HG02571 (cell line): ENCODE measurements around the gene MYD88.
"Not testable (repeated sequence)": the region's sequence is repeated elsewhere in the genome, so short reads cannot be mapped to it uniquely, and the experiment has no call there.

Experiments
- ATAC-seq: cut with Tn5 transposase; IDR thresholded peaks from one replicate; pipeline ENCODE4 v1.9.1; 2021; ENCODE audit warnings: mild to moderate bottlenecking, moderate library complexity; ENCODE audit not compliant: unreplicated experiment

MYD88 gene

DNA sequence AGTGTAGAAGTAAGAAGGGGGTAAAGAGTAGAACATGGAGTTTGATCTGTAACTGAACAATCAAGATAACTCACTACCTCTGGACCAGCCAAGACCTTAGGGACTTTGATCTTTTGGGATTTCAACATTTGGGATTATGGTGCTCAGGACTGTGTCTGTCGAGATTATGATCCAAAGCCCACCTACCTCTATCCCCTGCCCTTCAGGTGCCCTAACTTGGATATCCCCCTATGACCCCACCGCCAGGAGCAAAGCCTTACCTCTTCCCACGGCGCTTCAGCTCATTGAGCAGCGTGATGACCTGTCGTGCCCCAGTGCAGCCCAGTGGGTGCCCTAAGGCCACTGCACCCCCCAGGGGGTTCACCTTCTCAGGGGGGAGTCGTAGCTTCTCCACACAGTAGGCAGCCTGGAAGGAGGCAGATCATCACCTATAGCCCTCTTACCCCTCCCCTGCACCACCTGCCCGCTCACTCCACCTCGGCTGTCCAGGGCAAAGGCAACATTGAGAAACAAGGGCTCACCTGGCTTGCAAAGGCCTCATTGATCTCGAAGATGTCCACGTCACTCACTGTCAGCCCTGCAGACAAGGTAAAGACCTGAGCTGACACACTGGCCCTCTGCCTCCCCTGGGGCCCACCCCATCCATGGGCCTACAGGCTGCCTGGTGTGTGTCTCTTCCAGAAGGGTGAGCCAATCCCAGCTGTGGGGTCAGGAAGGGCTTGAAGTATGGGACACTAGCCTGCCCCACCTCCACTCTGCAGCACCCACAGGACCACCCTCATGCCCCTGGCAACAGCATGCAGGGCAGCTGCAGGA lies 12.9 kb upstream of the MYD88 start:
- ATAC-seq, result no peak

DNA sequence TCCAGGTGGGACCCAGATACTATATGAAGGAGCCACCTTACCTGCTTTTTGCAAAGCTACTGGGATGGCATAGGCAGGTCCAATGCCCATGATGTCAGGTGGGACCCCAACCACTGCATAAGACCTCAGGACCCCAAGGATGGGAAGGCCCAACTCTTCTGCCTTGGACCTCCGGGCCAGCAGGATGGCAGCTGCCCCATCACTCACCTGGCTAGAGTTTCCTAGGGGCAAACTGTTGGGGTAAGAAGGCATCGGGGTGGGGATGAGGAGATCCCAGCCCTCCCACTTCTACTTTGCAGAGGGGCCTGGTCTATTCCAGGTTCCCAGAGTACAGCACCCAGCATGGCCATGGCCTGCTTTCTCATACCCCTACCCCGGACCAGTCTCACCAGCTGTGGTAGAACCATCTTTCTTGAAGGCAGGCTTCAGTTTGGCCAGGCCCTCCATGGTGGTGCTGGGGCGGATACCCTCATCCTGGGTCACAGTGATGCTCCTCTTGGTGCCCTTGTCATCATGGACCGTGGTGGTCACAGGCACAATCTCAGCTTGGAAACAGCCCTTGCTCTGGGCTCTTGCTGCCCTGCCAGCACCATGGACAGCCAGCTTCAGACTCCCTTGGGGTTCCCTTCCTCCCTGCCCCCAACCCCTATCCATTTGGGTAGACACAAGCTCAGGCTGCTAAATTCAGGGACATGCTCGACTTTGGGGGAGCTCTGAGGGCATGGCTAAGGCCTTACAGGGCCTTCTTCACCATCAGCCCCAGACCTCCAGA lies 12.2 kb upstream of the MYD88 start:
- ATAC-seq, result no peak

- no peak for ATAC-seq
These were observed 10.7 kb upstream of the MYD88 start for GRCh38 chr3:38127611-38128302.

DNA sequence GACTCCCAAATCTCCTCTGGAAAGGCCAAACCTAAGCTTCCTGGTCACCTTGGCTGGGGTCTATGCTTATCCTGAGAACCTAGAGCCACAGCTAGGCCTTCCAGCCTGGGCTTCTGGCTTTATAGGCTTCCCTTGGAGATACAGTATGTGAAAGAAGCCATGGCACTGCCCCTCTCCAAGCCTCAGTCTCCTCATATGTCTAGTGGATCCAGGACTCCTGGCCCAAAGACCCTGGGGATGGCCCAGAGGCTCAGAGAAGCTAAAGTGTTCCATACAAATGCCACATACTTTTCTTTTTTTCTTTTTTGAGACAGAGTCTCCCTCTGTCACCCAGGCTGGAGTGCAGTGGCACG lies 10.2 kb upstream of the MYD88 start:
- no peak for ATAC-seq

DNA sequence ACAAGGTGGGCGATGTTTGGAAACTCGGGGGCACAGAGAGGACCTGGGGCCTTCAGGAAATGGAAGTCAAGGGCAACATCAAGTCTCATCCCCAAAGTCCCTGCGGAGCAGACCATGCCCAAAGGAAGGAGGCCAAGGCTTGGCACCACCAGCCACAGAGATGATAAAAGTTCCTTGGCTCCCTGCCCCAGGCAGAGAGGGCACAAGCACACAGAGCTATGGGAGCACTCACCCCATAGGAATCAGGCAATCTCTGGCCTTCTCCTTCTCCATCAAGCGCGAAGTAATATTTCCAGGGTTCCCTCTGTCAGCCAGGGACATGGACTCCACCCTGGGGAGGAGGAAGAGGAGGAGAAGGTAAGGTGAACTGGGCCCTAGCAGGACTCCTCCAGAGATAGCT lies 9.4 kb upstream of the MYD88 start:
- ATAC-seq, result no peak

- ATAC-seq, result no peak
These were observed 7.8 kb upstream of the MYD88 start for GRCh38 chr3:38130631-38131065.

DNA sequence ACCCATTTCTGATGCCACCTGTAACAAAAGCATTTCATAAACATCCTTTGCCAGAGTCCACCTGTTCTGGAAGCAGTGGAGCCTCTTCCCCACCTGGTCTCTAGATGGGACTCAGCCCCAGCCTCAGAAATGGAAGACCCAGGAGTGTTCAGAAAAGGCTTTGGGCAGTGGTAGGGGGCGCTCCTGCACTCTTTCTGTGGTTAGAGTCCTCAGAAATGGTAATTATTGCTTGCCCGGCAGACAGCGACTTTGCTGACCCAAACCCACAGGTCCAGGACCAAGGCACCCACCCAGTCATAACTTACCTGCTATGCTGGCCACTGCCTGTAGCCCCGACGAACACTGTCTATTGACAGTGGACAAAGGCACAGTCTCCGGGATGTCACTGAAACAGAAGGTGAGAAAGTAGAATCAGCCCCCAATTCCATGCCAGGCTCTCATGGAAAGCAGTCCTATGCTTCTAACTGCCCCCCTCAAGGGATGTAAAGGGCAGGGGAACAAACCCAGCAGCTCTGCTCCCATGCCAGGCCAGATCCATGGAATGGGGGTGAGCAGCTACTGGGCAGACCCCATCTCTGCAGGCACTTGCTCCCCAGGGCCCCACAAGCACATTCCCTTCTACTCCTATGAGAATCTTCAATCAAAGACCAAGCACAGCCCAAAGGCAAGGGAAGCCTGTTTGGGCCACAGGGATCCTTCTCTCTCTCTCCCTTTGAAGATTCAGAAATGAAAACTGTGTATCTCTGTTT lies 6.7 kb upstream of the MYD88 start:
- no peak for ATAC-seq

DNA sequence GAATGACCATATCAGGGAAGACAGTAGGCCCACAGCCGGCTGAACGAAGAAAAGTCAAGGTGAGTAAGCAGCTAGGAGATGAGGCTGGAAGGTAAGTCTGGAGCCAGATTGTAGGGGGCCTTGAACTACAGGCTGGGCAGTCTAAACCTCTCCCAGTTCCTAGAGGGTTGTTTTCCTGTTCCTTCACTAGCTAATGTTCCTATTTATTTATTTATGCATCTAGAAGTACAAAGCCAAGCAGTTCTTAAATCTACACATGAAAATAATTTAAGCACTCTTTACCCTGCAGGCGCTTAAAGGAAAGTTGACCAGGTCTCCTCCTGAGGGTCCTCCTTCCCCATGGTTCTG lies 5.3 kb upstream of the MYD88 start:
- ATAC-seq, result no peak

- no peak for ATAC-seq
These were observed 4.7 kb upstream of the MYD88 start for GRCh38 chr3:38133557-38134405.

DNA sequence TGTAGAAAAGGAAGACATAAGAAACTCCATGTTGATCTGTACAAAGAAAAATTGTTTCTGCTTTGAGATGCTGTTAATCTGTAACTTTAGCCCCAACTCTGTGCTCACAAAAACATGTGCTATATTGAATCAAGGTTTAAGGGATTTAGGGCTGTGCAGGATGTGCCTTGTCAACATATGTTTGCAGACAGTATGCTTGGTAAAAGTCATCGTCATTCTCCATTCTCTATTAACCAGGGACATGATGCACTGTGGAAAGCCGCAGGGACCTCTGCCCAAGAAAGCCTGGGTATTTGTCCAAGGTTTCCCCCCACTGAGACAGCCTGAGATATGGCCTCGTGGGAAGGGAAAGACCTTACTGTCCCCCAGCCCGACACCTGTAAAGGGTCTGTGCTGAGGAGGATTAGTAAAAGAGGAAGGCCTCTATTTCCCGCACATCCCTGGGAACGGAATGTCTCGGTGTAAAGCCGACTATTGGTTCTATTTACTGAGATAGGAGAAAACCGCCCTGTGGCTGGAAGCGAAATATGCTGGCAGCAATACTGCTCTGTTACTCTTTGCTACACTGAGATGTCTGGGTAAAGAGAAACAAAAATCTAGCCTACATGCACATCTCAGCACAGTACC lies 3.8 kb upstream of the MYD88 start:
- ATAC-seq, result not testable (repeated sequence)

DNA sequence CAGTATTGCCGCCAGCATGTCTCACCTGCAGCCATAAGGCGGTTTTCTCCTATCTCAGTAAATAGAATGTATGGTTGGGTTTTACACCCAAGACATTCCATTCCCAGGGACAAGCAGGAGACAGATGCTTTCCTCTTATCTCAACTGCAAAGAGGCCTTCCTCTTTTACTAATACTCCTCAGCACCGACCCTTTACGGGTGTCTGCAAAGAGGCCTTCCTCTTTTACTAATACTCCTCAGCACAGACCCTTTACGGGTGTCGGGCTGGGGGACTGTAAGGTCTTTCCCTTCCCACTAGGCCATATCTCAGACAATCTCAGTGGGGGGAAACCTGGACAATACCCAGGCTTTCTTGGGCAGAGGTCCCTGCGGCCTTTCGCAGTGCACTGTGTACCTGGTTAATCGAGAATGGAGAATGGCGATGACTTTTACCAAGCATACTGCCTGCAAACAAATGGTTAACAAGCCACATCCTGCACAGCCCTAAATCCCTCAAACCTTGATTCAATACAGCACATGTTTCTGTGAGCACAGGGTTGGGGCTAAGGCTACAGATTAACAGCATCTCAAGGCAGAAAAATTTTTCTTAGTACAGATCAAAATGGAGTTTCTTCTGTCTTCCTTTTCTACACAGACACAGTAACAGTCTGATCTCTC lies 2.7 kb upstream of the MYD88 start:
- ATAC-seq, result not testable (repeated sequence)

GRCh38 chr3:38136393-38136776 lies 2.1 kb upstream of the MYD88 start:
- ATAC-seq, result no peak

GRCh38 chr3:38136777-38137614 lies 1.5 kb upstream of the MYD88 start, which contains the start of gene ACAA1:
TSS of gene ACAA1 (minus strand) at chr3:38137127. CDS start at chr3:38137035, 92 bp downstream.
- ATAC-seq, result peak; percentile 85

DNA sequence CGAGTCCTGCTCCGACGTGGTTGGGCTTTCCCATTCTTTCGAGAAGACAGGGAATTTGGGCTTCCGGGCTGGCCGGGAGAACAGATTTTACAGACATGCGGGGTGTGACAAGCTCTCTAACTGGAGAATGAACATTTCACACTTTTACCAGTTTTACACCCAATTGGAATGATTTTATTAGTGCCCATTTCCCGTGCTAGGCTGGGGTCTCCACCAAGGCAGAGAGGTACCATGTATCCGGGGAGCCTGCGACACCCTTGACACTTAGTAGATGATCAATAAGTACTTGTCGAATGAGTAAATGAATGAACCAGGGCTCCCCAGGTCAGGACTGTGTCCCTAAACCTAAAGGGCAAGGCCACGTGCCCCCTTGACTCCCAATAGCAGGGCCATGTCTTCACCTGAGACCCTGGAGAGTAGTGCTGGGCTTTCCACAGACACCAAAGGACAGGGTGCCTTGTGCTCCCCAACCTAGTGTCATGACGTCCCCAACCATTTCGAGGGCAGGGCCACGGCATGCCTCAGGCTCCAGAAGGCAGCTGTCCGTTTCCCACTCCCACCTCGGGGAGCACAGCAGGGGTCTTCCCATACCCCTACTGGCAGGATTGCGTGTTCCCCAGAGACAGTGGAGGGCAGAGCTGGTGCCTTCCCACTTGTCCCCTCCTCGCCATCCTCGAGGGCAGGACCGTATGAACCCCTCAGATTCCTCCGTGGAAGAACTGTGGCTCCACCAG lies 679 bp upstream of the MYD88 start:
- ATAC-seq, result no peak

DNA sequence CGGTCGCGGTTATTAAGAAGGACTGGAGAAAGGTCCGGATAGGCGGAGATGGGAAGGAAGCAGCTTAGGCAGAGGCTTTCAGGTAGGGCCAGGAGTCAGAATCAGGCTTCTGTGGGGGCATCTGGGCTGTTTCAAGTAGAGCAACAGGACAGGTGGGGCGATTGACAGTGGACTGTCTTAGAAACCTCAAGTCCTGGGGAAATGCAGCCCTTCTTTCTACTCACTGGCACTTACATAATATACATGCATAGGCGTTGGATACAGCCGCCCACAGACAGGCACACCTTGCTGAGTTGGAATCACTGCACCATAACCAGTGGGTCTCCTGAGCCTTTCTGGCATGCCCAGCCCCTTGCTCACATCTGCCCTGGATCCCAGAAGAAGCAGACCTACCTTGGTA lies 730 bp downstream of the MYD88 start:
- ATAC-seq, result no peak

DNA sequence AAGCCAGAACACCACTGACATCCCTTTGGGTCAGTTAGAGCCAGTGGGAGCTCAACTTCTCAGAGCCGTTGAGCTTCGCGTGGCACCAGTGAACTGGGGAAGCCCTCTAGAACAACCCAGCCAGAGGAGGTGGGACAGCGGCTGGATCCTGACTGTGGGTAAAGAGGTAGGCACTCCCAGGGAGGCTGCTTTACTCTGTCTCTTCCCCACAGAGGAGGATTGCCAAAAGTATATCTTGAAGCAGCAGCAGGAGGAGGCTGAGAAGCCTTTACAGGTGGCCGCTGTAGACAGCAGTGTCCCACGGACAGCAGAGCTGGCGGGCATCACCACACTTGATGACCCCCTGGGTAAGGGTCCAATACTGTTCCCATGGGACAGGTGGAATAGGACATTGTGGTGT lies 1.2 kb downstream of the MYD88 start:
- no peak for ATAC-seq

GRCh38 chr3:38140326-38141172 lies 2.1 kb downstream of the MYD88 start:
- no peak for ATAC-seq
